Measurements from ENCODE around the gene UBE2S.

- TF ChIP-seq CTCF (IDR thresholded peaks at IDR 0.05), result no peak
- no peak for TF ChIP-seq POLR2A (IDR thresholded peaks at IDR 0.05)
Observed at GRCh38 chr19:55355213-55355821, 52.3 kb downstream of the UBE2S start.
